K562 (cell line): ENCODE data around the gene PRR35. TPM values are rescaled to one million over a fixed set of nuclear protein-coding genes. Genes with fewer than 3 reads are reported as not detected.

Experiments used
- ADNP ChIP-seq: fragments of 200-800 bp; sonication (Bioruptor generic); IDR thresholded peaks from 2 replicates; pipeline ENCODE4 v1.6.1; 2016; ENCODE audit warnings: missing genetic modification characterization, missing compliant biosample characterization
- BACH1 ChIP-seq: fragments of 200-800 bp; sonication (Bioruptor generic); IDR thresholded peaks from 2 replicates; pipeline ENCODE4 v1.6.1; 2016; ENCODE audit warnings: missing genetic modification characterization, missing compliant biosample characterization
- CCNT2 ChIP-seq: IDR thresholded peaks from 2 replicates; pipeline ENCODE4 v1.6.1; 2011; ENCODE audit warnings: borderline replicate concordance, low read depth, mild to moderate bottlenecking, moderate library complexity, mixed read lengths, low read length; ENCODE audit not compliant: insufficient read length; ENCODE audit errors: extremely low read depth
- FUS ChIP-seq: fragments of 200-400 bp; formaldehyde crosslinking; optimal IDR thresholded peaks from 2 replicates; pipeline ENCODE3; 2017; ENCODE audit warnings: low read depth, low read length
- GTF2F1 ChIP-seq: IDR thresholded peaks from 2 replicates; pipeline ENCODE4 v1.6.1; 2011; ENCODE audit warnings: low read depth, low read length, improper control_type of control experiment
- GTF3C2 ChIP-seq: IDR thresholded peaks from 3 replicates; pipeline ENCODE4 v1.6.1; 2011; ENCODE audit warnings: borderline replicate concordance, mild to moderate bottlenecking, moderate library complexity; ENCODE audit not compliant: insufficient read length; ENCODE audit errors: extremely low read depth
- HIVEP1 ChIP-seq: fragments of 250-450 bp; sonication (Bioruptor Pico); IDR thresholded peaks from 2 replicates; pipeline ENCODE4 v1.4.0; 2020; ENCODE audit warnings: mild to moderate bottlenecking
- LARP7 ChIP-seq: fragments of 450-650 bp; IDR thresholded peaks from 2 replicates; pipeline ENCODE4 v1.6.1; 2016
- MTA2 ChIP-seq: fragments of 450-650 bp; IDR thresholded peaks from 2 replicates; pipeline ENCODE4 v1.6.1; 2016; ENCODE audit warnings: low read depth
- PKNOX1 ChIP-seq: fragments of 450-650 bp; IDR thresholded peaks from 2 replicates; pipeline ENCODE4 v1.6.1; 2016
- RBM22 ChIP-seq: fragments of 200-400 bp; formaldehyde crosslinking; IDR thresholded peaks from 2 replicates; pipeline ENCODE4 v1.6.1; 2018; ENCODE audit warnings: low read length, low read depth; ENCODE audit not compliant: poor library complexity, severe bottlenecking
- SETDB1 ChIP-seq: IDR thresholded peaks from one replicate; pipeline ENCODE4 v1.6.1; 2012; ENCODE audit warnings: low read length, control low read depth, inconsistent platforms
- SMARCA4 ChIP-seq: fragments of 450-650 bp; IDR thresholded peaks from 2 replicates; pipeline ENCODE4 v1.6.1; 2016
- SREBF1 ChIP-seq: fragments of 150-350 bp; IDR thresholded peaks from 2 replicates; pipeline ENCODE4 v1.6.1; 2014; ENCODE audit warnings: antibody characterized with exemption, low read depth, low read length, borderline replicate concordance
- TCF15 ChIP-seq: fragments of 250-450 bp; sonication (Bioruptor Pico); IDR thresholded peaks from 2 replicates; pipeline ENCODE4 v1.8.0; 2022; ENCODE audit warnings: moderate library complexity, mild to moderate bottlenecking, inconsistent platforms
- TEAD1 ChIP-seq, 2 experiments: fragments of 450-650 bp in 1 of 2; sonication (generic) in 1 of 2; formaldehyde crosslinking; IDR thresholded peaks; 2 replicates each; pipeline versions ENCODE4 v1.4.0 to v1.8.0; 2020 to 2022; ENCODE audit warnings: mild to moderate bottlenecking in 2 of 2, missing genetic modification reagents in 1 of 2
- TFE3 ChIP-seq: fragments of 450-650 bp; formaldehyde crosslinking; IDR thresholded peaks from 2 replicates; pipeline ENCODE4 v1.4.0; 2020; ENCODE audit warnings: mild to moderate bottlenecking, mixed read lengths
- ZBTB33 ChIP-seq: sonication (generic); formaldehyde crosslinking; IDR thresholded peaks from 2 replicates; pipeline ENCODE4 v1.8.1; 2023; ENCODE audit warnings: mild to moderate bottlenecking, missing genetic modification reagents
- ZNF695 ChIP-seq: fragments of 450-650 bp; formaldehyde crosslinking; IDR thresholded peaks from 2 replicates; pipeline ENCODE4 v1.4.0; 2020; ENCODE audit warnings: mild to moderate bottlenecking, moderate library complexity
- ZNF764 ChIP-seq: fragments of 250-450 bp; sonication (Bioruptor Pico); IDR thresholded peaks from 2 replicates; pipeline ENCODE4 v1.4.0; 2020; ENCODE audit warnings: low read depth, mild to moderate bottlenecking, moderate library complexity
- polyA plus RNA-seq, 8 experiments: library from polyadenylated mRNA; depleted of rRNA in 4 of 8; stranded (reverse) in 5 of 8; unstranded in 3 of 8; fragments of >200 nt; fragmentation: Nextera tagmentation in 2 of 8; fragmentation: Illumina TruSeq in 1 of 8; extraction: Ambion mirVana in 2 of 8; extraction: Trizol in 1 of 8; gene quantifications; 2 replicates each; pipeline versions ENCODE4 v1.2.1 to v1.2.3, GENCODE V29; 2011 to 2014; ENCODE audit warnings: inconsistent platforms in 1 of 8, missing spikeins in 1 of 8
- total RNA-seq, 7 experiments: library from RNA; depleted of rRNA in 6 of 7; stranded (reverse); fragments of >200 nt in 6 of 7; fragmentation: Illumina TruSeq in 2 of 7; extraction: Trizol in 2 of 7; gene quantifications; 2 replicates each; pipeline versions ENCODE4 v1.2.1 to v1.2.3, GENCODE V29; 2011 to 2021; ENCODE audit warnings: low replicate concordance in 1 of 7

Gene PRR35
- total and polyA plus RNA-seq, 9 of the 15 experiments (the other 6 are each of a cell fraction or from before 2014, with no cell fraction given): 0.17 to 0.45 (median 0.21) TPM; not detected in 5

- TF ChIP-seq ZBTB33 (peak; percentile 67; the same call in 1 of the 2 replicates), CCNT2 (peak; percentile 28), BACH1 (tag) (no peak), MTA2 (no peak), RBM22 (peak; percentile 52), ADNP (no peak), TEAD1 (CRISPR knock-in tag; IDR thresholded peaks at IDR 0.05) (peak in 1 of 2 experiments; percentile 65; a peak in 2 of 4 replicates), SREBF1 (no peak), HIVEP1 (no peak), GTF2F1 (peak; percentile 32; the same call in 1 of the 2 replicates), TCF15 (no peak), GTF3C2 (no peak), TFE3 (CRISPR knock-in tag) (no peak), SMARCA4 (no peak), LARP7 (no peak), ZNF764 (no peak), SETDB1 (no peak), ZNF695 (CRISPR knock-in tag) (no peak), FUS (peak; percentile 74), PKNOX1 (no peak)
Observed at GRCh38 chr16:588889-589657, 28.9 kb downstream of the PRR35 start (continued).
